ENCODE measurements around the gene PKP3.

Gene PKP3

DNA sequence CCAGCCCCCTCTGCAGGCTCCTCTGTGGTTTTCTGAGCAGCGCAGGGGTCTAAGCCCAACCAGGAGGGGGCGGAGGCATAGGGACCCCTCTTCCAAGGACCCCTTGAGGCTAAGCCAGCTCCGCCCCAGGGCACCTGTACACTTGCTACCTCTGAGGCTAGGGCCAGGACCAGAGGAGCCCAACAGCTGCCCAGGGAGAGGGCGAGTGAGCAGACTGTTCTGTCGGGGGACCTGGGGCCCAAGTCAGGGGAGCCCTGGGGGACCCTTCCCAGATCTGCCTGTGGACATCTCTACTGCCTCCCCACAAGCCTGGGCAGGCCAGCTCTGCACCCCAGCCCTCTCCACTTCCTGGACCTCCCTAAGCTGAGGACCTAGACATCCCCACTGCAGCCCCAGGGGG lies 23.0 kb upstream of the PKP3 start:
- TF ChIP-seq, protein P1, sequence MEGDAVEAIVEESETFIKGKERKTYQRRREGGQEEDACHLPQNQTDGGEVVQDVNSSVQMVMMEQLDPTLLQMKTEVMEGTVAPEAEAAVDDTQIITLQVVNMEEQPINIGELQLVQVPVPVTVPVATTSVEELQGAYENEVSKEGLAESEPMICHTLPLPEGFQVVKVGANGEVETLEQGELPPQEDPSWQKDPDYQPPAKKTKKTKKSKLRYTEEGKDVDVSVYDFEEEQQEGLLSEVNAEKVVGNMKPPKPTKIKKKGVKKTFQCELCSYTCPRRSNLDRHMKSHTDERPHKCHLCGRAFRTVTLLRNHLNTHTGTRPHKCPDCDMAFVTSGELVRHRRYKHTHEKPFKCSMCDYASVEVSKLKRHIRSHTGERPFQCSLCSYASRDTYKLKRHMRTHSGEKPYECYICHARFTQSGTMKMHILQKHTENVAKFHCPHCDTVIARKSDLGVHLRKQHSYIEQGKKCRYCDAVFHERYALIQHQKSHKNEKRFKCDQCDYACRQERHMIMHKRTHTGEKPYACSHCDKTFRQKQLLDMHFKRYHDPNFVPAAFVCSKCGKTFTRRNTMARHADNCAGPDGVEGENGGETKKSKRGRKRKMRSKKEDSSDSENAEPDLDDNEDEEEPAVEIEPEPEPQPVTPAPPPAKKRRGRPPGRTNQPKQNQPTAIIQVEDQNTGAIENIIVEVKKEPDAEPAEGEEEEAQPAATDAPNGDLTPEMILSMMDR (conservative IDR thresholded peaks at IDR 0.05; ENCODE audit: low read depth, low read length) = no peak
- DNase-seq (ENCODE audit: low read depth) = no peak
- H3K4me3 ChIP-seq (ENCODE audit: low read length) = no peak overlapping the region

- TF ChIP-seq, protein P1 (conservative IDR thresholded peaks at IDR 0.05; ENCODE audit: low read depth, low read length) = no peak
- no peak for DNase-seq (ENCODE audit: low read depth)
- no peak overlapping the region for H3K4me3 ChIP-seq (ENCODE audit: low read length)
Measured at GRCh38 chr11:371716-372590, 22.1 kb upstream of the PKP3 start.

- TF ChIP-seq, protein P1 (conservative IDR thresholded peaks at IDR 0.05; ENCODE audit: low read depth, low read length) = no peak
- DNase-seq (ENCODE audit: low read depth) = no peak
- no peak overlapping the region for H3K4me3 ChIP-seq (ENCODE audit: low read length)
Measured at GRCh38 chr11:372809-373715, 20.9 kb upstream of the PKP3 start.

GRCh38 chr11:373716-374551 lies 20.1 kb upstream of the PKP3 start:
- no peak for DNase-seq (ENCODE audit: low read depth)
- TF ChIP-seq, protein P1 (conservative IDR thresholded peaks at IDR 0.05; ENCODE audit: low read depth, low read length) = no peak

GRCh38 chr11:375065-376025 lies 18.7 kb upstream of the PKP3 start:
- no peak for DNase-seq (ENCODE audit: low read depth)
- TF ChIP-seq, protein P1 (conservative IDR thresholded peaks at IDR 0.05; ENCODE audit: low read depth, low read length) = no peak

More at GRCh38 chr11:373716-374551, 20.1 kb upstream of the PKP3 start:
- no peak overlapping the region for H3K4me3 ChIP-seq (ENCODE audit: low read length)

More at GRCh38 chr11:375065-376025, 18.7 kb upstream of the PKP3 start:
- H3K4me3 ChIP-seq (ENCODE audit: low read length) = no peak overlapping the region
